GM12878 (cell line): ENCODE data around the gene HIPK4. TPM values are rescaled to one million over a fixed set of nuclear protein-coding genes. Genes with fewer than 3 reads are reported as not detected.

Experiments used
- ATF7 ChIP-seq: fragments of 450-650 bp; IDR thresholded peaks from 2 replicates; pipeline ENCODE4 v1.6.1; 2016; ENCODE audit warnings: low read depth, mild to moderate bottlenecking
- CBX5 ChIP-seq: sonication (generic); IDR thresholded peaks from 2 replicates; pipeline ENCODE4 v1.6.1; 2016; ENCODE audit warnings: low read depth, moderate library complexity, mild to moderate bottlenecking, inconsistent platforms
- CHD4 ChIP-seq: fragments of 200-600 bp; sonication (generic); IDR thresholded peaks from 2 replicates; pipeline ENCODE4 v1.6.1; 2016; ENCODE audit warnings: mild to moderate bottlenecking
- CREM ChIP-seq: IDR thresholded peaks from 2 replicates; pipeline ENCODE4 v1.6.1; 2014; ENCODE audit warnings: antibody characterized with exemption, low read depth
- HDAC6 ChIP-seq: fragments of 200-600 bp; sonication (generic); IDR thresholded peaks from one replicate; pipeline ENCODE4 v1.8.0; 2017; ENCODE audit warnings: antibody characterized with exemption; ENCODE audit not compliant: unreplicated experiment
- LARP7 ChIP-seq: fragments of 450-650 bp; IDR thresholded peaks from 2 replicates; pipeline ENCODE4 v1.6.1; 2017; ENCODE audit warnings: mild to moderate bottlenecking
- MYC ChIP-seq: IDR thresholded peaks from 2 replicates; pipeline ENCODE4 v1.6.1; 2011; ENCODE audit warnings: mild to moderate bottlenecking, low read length, moderate library complexity, inconsistent platforms; ENCODE audit not compliant: insufficient read depth, insufficient replicate concordance, insufficient read length, severe bottlenecking
- NFIC ChIP-seq: IDR thresholded peaks from 2 replicates; pipeline ENCODE4 v1.6.1; 2012; ENCODE audit warnings: low read depth, mild to moderate bottlenecking, inconsistent platforms, low read length, moderate library complexity
- RB1 ChIP-seq: fragments of 450-650 bp; formaldehyde crosslinking; IDR thresholded peaks from 2 replicates; pipeline ENCODE4 v1.6.1; 2017; ENCODE audit warnings: mild to moderate bottlenecking, borderline replicate concordance
- RCOR1 ChIP-seq: conservative IDR thresholded peaks from 2 replicates; pipeline ENCODE4 v1.6.1; 2012; ENCODE audit warnings: low read depth, low read length, improper control_type of control experiment
- SMC3 ChIP-seq: IDR thresholded peaks from 2 replicates; pipeline ENCODE4 v1.6.1; 2011; ENCODE audit warnings: low read length, improper control_type of control experiment, borderline replicate concordance
- SRF ChIP-seq, 2 experiments: IDR thresholded peaks; 2 replicates each; pipeline ENCODE4 v1.6.1; 2011; ENCODE audit warnings: low read depth in 2 of 2, low read length in 2 of 2, mild to moderate bottlenecking in 1 of 2, moderate library complexity in 1 of 2
- STAT1 ChIP-seq: fragments of 450-650 bp; conservative IDR thresholded peaks from 2 replicates; pipeline ENCODE4 v1.6.1; 2014; ENCODE audit warnings: antibody characterized with exemption, mild to moderate bottlenecking
- TCF3 ChIP-seq: IDR thresholded peaks from 2 replicates; pipeline ENCODE4 v1.6.1; 2012; ENCODE audit warnings: low read depth, mild to moderate bottlenecking, low read length, borderline replicate concordance; ENCODE audit not compliant: insufficient read depth
- polyA plus RNA-seq, 11 experiments: library from polyadenylated mRNA; depleted of rRNA in 4 of 11; unstranded in 6 of 11; stranded (reverse) in 5 of 11; fragments of >200 nt; fragmentation: Nextera tagmentation in 4 of 11; fragmentation: Illumina TruSeq in 1 of 11; extraction: Ambion mirVana in 4 of 11; extraction: Trizol in 1 of 11; gene quantifications; 1 replicate in 1 of 11; 2 replicates in 10 of 11; pipeline versions ENCODE4 v1.2.1 to v1.2.3, GENCODE V29; 2011 to 2016; ENCODE audit warnings: inconsistent platforms in 2 of 11, missing spikeins in 2 of 11, low read depth in 1 of 11
- total RNA-seq, 4 experiments: library from RNA; depleted of rRNA in 3 of 4; stranded (reverse); fragments of >200 nt in 3 of 4; fragmentation: Illumina TruSeq in 1 of 4; extraction: Trizol in 1 of 4; gene quantifications; 2 replicates each; pipeline versions ENCODE4 v1.2.1 to v1.2.3, GENCODE V29; 2013 to 2021
- TF ChIP-seq, protein P1 (sequence below): IDR thresholded peaks from 2 replicates; pipeline ENCODE4 v1.6.1; 2012; ENCODE audit warnings: mild to moderate bottlenecking, low read depth, low read length
- TF ChIP-seq, protein P2 (sequence below): fragments of 450-650 bp; IDR thresholded peaks from 2 replicates; pipeline ENCODE4 v1.6.1; 2018; ENCODE audit warnings: borderline replicate concordance, mild to moderate bottlenecking; ENCODE audit not compliant: partially characterized antibody
- TF ChIP-seq, protein P3 (sequence below): fragments of 450-650 bp; IDR thresholded peaks from 2 replicates; pipeline ENCODE4 v1.6.1; 2017; ENCODE audit warnings: mild to moderate bottlenecking, moderate library complexity

The HIPK4 gene
- total and polyA plus RNA-seq, 10 of the 15 experiments (the other 5 are each of a cell fraction or from before 2014, with no cell fraction given), result 0.07 to 0.13 (median 0.08) TPM; not detected in 7

GRCh38 chr19:40425450-40426287 lies 35.7 kb upstream of the HIPK4 start, which contains the start of gene SERTAD1 (continued):
- TF ChIP-seq, protein P1, sequence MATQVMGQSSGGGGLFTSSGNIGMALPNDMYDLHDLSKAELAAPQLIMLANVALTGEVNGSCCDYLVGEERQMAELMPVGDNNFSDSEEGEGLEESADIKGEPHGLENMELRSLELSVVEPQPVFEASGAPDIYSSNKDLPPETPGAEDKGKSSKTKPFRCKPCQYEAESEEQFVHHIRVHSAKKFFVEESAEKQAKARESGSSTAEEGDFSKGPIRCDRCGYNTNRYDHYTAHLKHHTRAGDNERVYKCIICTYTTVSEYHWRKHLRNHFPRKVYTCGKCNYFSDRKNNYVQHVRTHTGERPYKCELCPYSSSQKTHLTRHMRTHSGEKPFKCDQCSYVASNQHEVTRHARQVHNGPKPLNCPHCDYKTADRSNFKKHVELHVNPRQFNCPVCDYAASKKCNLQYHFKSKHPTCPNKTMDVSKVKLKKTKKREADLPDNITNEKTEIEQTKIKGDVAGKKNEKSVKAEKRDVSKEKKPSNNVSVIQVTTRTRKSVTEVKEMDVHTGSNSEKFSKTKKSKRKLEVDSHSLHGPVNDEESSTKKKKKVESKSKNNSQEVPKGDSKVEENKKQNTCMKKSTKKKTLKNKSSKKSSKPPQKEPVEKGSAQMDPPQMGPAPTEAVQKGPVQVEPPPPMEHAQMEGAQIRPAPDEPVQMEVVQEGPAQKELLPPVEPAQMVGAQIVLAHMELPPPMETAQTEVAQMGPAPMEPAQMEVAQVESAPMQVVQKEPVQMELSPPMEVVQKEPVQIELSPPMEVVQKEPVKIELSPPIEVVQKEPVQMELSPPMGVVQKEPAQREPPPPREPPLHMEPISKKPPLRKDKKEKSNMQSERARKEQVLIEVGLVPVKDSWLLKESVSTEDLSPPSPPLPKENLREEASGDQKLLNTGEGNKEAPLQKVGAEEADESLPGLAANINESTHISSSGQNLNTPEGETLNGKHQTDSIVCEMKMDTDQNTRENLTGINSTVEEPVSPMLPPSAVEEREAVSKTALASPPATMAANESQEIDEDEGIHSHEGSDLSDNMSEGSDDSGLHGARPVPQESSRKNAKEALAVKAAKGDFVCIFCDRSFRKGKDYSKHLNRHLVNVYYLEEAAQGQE, result peak; percentile 7; the same call in 1 of the 2 replicates
- TF ChIP-seq RCOR1 (no peak), SRF (IDR thresholded peaks at IDR 0.05; ENCODE audit: low read depth in 2 of 2, low read length in 2 of 2) (no peak), ATF7 (0 out of 2 replicates have a peak, but pooled peaks have one; percentile 45), CHD4 (no peak), SMC3 (peak; percentile 8; the same call in 1 of the 2 replicates), RB1 (peak; percentile 54; the same call in 1 of the 2 replicates), CREM (peak; percentile 20; the same call in 1 of the 2 replicates), HDAC6 (peak; percentile 52), STAT1 (0 out of 2 replicates have a peak, but pooled peaks have one; percentile 49), CBX5 (peak; percentile 68; the same call in 1 of the 2 replicates), MYC (peak; percentile 60), NFIC (no peak; the same call in 1 of the 2 replicates), TCF3 (peak; percentile 65; the same call in 1 of the 2 replicates), LARP7 (peak; percentile 72)
- TF ChIP-seq, protein P2, sequence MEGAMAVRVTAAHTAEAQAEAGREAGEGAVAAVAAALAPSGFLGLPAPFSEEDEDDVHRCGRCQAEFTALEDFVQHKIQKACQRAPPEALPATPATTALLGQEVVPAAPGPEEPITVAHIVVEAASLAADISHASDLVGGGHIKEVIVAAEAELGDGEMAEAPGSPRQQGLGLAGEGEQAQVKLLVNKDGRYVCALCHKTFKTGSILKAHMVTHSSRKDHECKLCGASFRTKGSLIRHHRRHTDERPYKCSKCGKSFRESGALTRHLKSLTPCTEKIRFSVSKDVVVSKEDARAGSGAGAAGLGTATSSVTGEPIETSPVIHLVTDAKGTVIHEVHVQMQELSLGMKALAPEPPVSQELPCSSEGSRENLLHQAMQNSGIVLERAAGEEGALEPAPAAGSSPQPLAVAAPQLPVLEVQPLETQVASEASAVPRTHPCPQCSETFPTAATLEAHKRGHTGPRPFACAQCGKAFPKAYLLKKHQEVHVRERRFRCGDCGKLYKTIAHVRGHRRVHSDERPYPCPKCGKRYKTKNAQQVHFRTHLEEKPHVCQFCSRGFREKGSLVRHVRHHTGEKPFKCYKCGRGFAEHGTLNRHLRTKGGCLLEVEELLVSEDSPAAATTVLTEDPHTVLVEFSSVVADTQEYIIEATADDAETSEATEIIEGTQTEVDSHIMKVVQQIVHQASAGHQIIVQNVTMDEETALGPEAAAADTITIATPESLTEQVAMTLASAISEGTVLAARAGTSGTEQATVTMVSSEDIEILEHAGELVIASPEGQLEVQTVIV, result peak; percentile 20
- TF ChIP-seq, protein P3, sequence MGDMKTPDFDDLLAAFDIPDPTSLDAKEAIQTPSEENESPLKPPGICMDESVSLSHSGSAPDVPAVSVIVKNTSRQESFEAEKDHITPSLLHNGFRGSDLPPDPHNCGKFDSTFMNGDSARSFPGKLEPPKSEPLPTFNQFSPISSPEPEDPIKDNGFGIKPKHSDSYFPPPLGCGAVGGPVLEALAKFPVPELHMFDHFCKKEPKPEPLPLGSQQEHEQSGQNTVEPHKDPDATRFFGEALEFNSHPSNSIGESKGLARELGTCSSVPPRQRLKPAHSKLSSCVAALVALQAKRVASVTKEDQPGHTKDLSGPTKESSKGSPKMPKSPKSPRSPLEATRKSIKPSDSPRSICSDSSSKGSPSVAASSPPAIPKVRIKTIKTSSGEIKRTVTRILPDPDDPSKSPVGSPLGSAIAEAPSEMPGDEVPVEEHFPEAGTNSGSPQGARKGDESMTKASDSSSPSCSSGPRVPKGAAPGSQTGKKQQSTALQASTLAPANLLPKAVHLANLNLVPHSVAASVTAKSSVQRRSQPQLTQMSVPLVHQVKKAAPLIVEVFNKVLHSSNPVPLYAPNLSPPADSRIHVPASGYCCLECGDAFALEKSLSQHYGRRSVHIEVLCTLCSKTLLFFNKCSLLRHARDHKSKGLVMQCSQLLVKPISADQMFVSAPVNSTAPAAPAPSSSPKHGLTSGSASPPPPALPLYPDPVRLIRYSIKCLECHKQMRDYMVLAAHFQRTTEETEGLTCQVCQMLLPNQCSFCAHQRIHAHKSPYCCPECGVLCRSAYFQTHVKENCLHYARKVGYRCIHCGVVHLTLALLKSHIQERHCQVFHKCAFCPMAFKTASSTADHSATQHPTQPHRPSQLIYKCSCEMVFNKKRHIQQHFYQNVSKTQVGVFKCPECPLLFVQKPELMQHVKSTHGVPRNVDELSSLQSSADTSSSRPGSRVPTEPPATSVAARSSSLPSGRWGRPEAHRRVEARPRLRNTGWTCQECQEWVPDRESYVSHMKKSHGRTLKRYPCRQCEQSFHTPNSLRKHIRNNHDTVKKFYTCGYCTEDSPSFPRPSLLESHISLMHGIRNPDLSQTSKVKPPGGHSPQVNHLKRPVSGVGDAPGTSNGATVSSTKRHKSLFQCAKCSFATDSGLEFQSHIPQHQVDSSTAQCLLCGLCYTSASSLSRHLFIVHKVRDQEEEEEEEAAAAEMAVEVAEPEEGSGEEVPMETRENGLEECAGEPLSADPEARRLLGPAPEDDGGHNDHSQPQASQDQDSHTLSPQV, result no peak
